Stimulated activated CD4-positive, alpha-beta T cell treated with anti-CD3 and anti-CD28 coated beads, Interleukin-15, amount 100 ng/mL, for 24 hours (primary cell): ENCODE results near the gene ANKRD13C.
"Not testable (repeated sequence)": the region's sequence is repeated elsewhere in the genome, so short reads cannot be mapped to it uniquely, and the experiment has no call there.

Experiments
- DNase-seq: peaks from one replicate; pipeline ENCODE4 v3.0.0-alpha.2; 2020

Gene ANKRD13C

GRCh38 chr1:70358921-70359564, 4.5 kb upstream of the ANKRD13C start:
- no peak for DNase-seq

GRCh38 chr1:70355920-70356319, 1.4 kb upstream of the ANKRD13C start:
- DNase-seq = no peak

DNA sequence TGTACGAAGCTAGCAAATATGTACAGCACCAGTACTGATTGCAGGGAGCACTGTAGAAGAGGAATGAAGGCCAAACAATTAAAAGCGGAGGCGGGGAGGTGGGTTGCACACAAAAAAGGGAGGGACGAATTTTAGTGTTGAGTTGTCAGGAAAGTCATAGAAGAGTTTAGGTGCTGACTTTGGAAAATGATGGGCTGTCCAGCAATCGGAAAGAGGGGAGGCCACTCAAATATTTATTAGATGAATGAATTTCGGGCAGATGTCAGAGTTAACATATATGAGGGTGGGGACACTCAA, 537 bp upstream of the ANKRD13C start:
- DNase-seq = no peak

- DNase-seq = peak; percentile 55
These were observed 756 bp downstream of the ANKRD13C start for GRCh38 chr1:70353601-70354331.

DNA sequence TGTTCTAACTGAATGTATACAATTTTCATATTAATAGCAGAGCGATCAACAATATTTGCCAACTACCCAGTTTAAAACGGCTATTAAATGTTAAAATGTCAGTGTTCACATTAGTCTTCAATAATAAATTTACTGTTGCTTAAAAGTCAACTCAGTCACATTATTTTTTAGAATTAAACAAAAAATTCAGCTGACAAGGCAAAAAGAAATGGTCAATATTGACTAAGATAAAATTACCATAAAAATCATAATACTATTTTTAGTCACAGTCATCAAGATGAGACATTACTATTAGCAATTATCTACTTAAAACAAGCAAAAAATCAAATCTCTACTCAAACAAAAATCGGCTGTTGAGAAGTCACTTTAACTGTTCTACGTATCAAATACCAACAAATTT, 1.5 kb downstream of the ANKRD13C start:
- no peak for DNase-seq

- not testable (repeated sequence) for DNase-seq
These were observed 4.7 kb downstream of the ANKRD13C start for GRCh38 chr1:70349799-70350198.

- DNase-seq = no peak
These were observed 5.9 kb downstream of the ANKRD13C start for GRCh38 chr1:70348399-70349165.

DNA sequence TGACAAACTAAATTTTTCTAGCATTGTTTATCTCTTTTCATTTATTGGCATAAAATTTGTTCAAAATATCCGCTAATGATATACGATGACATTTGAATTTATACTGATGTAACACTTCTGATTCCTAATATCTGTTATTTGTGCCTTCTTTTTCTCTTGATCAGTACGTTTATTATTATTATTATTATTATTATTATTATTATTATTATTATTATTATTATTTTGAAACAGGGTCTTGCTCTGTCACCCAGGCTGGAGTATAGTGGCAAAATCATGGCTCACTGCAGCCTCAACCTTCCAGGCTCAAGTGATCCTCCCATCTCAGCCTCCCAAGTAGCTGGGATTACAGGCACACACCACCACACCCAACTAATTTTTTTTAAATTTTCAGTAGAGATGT, 14.9 kb downstream of the ANKRD13C start:
- not testable (repeated sequence) for DNase-seq

DNA sequence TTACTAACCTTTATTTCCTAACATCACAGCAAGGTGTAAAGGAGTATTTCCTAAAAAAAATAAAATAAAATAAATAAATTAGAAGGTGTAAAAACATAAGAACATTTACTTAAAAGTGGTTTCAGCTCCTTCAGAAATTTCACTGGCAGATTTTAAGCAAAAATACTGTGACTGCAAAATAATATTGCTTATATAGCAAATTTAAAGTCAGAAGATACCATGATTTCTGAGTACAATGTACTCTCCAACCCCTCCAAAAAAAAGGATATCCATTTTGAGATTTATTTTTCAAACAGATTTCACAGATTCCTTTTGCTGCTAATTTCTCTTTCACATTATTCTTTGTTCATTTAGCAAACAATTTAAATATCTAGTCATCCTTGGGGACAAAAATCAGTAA, 18.5 kb downstream of the ANKRD13C start:
- DNase-seq = no peak

GRCh38 chr1:70334436-70334835, 20.1 kb downstream of the ANKRD13C start:
- no peak for DNase-seq

GRCh38 chr1:70333245-70333644, 21.3 kb downstream of the ANKRD13C start:
- DNase-seq = no peak

DNA sequence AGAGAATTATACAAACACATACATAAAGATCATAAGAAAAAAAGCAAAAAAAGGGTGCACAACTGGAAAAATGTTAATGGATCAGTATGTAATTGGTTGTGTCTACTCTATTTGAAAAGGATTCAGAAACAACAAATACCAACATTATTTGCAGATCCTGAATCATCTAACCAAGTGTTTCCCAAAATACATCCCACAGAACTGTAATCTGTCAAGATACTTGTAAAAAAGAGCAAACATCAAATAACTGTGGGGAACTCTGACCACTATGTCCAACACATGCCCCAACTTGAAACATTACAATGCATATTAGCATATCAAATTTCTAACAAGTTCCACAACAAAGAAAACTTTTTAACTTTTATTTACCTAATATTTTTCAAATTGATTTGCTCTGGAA, 22.6 kb downstream of the ANKRD13C start:
- no peak for DNase-seq

DNA sequence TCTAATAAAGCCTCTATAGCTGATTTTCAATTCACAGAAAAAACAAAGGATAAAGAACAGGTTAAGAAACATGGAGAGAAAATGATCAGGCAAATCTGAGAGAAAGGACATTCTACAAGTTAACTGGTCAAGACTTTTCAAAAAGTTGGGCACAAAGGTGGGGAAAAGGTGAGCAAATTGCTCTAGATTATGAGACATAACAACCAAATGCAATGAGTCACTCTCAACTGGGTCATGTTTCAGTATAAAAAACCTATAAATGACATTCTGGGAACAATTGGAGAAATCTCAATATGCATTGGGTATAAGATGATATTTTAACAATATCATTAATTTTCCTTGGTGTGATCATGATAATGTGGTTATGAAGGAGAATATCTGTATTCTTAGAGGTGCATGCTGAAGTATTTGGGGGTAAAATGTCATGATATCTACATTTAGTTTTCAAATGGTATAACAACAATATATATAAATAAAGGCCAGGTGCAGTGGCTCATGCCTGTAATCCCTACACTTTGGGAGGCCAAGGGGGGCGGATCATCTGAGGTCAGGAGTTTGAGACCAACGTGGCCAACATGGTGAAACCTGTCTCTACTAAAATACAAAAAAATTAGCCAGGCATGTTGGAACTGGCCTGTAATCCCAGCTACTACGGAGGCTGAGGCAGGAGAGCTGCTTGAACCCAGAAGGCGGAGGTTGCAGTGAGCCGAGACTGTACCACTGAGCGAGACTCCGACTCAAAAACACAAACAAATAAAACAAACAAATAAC, 27.0 kb downstream of the ANKRD13C start:
- no peak for DNase-seq

- no peak for DNase-seq
These were observed 29.8 kb downstream of the ANKRD13C start for GRCh38 chr1:70324683-70325082.

DNA sequence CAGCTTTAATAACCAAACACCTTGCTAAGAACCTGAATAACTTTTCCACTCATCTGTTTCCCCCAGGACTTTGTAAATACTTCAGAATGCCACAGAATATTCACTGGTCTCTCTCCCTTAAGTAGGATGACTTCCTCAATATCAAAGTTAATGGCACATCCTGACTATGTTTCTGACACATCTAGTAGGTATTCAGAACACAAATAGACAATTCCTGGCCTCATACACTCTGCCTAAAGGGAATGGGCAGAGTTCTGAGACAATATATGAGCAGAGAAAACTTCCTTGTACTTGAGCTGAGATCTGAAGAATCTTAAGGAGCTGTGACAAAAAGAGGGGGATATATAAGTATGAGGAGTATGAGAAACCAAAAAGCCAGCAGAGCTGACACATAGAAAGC, 34.8 kb downstream of the ANKRD13C start:
- DNase-seq = no peak

GRCh38 chr1:70318191-70318590, 36.3 kb downstream of the ANKRD13C start:
- DNase-seq = no peak

DNA sequence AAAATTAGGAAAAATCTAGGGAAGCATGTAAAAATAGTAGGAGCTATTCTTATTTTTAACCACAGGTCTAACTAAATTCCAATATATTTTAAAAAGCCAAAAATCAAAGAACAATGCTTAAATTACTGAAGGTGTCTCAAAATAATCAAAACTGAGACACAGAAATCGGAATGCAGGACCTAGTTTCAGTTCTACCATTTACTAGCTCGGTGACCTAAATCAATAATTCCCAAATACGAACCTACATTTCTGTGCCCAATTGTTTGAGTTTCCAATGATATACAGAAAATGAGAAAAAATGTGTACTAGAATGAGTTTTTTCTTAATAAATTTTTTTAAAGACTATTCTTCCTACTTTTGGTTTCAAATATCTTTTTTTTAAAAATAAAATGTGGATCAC, 37.4 kb downstream of the ANKRD13C start:
- DNase-seq = no peak

- no peak for DNase-seq
These were observed 38.7 kb downstream of the ANKRD13C start for GRCh38 chr1:70315782-70316181.

DNA sequence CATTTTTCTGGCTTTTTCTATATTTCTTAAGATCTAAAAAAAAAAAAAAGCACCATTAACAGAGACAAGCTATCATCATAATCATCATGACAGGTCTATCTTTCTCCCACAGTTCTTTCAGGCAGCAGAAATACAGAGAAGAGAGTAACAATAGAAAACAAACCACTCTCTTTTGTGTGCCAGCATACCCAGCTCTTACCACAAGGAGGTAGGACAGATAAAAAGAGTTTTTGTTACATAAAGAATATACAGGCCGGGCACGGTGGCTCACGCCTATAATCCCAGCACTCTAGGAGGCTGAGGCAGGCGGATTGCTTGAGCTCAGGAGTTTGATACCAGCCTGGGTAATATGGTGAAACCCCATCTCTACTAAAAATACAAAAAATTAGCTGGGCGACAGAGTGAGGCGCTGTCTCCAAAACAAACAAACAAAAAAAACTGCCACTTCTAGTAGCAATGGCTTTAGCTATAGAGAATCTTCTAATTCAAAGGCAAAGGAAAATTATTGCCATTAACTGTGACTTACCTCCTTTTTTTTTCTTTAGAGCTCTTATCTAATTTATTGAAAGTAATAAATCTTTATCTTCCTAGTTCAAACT, 39.7 kb downstream of the ANKRD13C start:
- no peak for DNase-seq

DNA sequence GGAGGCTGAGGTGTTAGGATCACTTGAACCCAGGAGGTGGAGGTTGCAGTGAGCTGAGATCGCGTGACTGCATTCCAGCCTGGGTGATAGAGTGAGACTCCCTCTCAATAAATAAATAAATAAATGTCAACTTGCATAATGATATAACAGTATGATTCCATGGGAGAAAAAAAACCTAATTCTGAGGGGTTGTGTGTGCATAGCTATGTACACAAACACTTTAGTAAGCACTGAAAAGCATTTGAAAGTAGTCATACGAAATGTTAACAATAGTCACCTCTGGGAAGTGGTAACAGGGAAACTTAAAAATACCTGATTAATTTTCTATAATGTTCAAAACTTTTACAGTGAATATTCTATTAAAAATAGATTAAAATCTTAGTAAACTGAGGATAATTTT, 43.2 kb downstream of the ANKRD13C start:
- DNase-seq = no peak

DNA sequence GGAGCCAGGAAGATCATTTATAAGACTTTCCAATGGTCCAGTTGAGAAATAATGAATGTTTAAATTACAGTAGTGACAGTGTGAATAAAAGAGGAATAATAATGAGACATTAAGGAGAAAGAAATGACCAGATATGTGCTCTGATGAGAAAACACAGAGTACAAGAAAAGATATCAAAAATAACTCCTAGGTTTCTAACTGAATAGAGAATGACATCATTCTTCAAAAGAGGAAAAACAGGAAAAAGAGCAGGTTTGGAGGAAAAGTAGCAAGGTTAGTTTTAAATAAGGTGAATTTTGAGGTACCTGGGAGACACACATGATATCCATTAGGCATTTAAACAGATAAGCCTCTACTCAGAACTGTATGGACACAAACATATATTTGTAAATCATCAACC, 55.0 kb downstream of the ANKRD13C start:
- no peak for DNase-seq

- no peak for DNase-seq
These were observed 58.8 kb downstream of the ANKRD13C start for GRCh38 chr1:70295749-70296148.
